Nephron progenitor cell (in vitro differentiated cells): ENCODE measurements around the gene MUC15.
A peak's percentile ranks its signal among the peaks of the same experiment; 100 is the strongest.

Experiments
- DNase-seq: peaks from one replicate; pipeline ENCODE4 v3.0.0; 2021
- H3K27ac Mint-ChIP-seq: 2 replicates; pipeline ENCODE4 v1.8.0; 2021; ENCODE audit warnings: mild to moderate bottlenecking, moderate library complexity, mixed read lengths
- H3K27me3 Mint-ChIP-seq: 2 replicates; pipeline ENCODE4 v1.8.0; 2021; ENCODE audit warnings: mild to moderate bottlenecking, low read depth, mixed read lengths; ENCODE audit not compliant: poor library complexity
- H3K36me3 Mint-ChIP-seq: 2 replicates; pipeline ENCODE4 v1.8.0; 2021; ENCODE audit warnings: low read depth, mixed read lengths
- H3K4me1 Mint-ChIP-seq: 2 replicates; pipeline ENCODE4 v1.8.0; 2021; ENCODE audit warnings: mixed read lengths
- H3K4me3 Mint-ChIP-seq: 2 replicates; pipeline ENCODE4 v1.8.0; 2021; ENCODE audit warnings: mild to moderate bottlenecking, moderate library complexity, mixed read lengths
- H3K9me3 Mint-ChIP-seq: 2 replicates; pipeline ENCODE4 v1.8.0; 2021; ENCODE audit warnings: mild to moderate bottlenecking, moderate library complexity, mixed read lengths
- CTCF ChIP-seq: fragments of 200-600 bp; sonication (generic); IDR thresholded peaks from 2 replicates; pipeline ENCODE4 v1.5.0; 2021; ENCODE audit warnings: antibody characterized with exemption

MUC15 gene

GRCh38 chr11:26571861-26572654, at the start of gene MUC15:
TSS of gene MUC15 (minus strand) at chr11:26572263. CDS start at chr11:26567094, 5,169 bp downstream.
- no peak for TF ChIP-seq CTCF
- H3K36me3 Mint-ChIP-seq = no peaks in the 10 kb centered on the region
- peaks cover 44% of the 10 kb centered on the region for H3K4me1 Mint-ChIP-seq
- peak within 1 kb of the TSS; percentile 56 for H3K27ac Mint-ChIP-seq
- DNase-seq = no peak
- H3K4me3 Mint-ChIP-seq = no peak within 1 kb of the TSS
- no peaks in the 10 kb centered on the region for H3K9me3 Mint-ChIP-seq
- H3K27me3 Mint-ChIP-seq = no peaks in the 10 kb centered on the region

GRCh38 chr11:26621132-26621531, 49.1 kb upstream of the MUC15 start:
- Mint-ChIP-seq H3K27me3 (no peaks in the 10 kb centered on the region), H3K4me1 (peaks cover 6% of the 10 kb centered on the region), H3K4me3 (no peak overlapping the region), H3K27ac (no peak overlapping the region), H3K9me3 (no peaks in the 10 kb centered on the region), H3K36me3 (no peaks in the 10 kb centered on the region)
- TF ChIP-seq CTCF = no peak
- no peak for DNase-seq

- no peak for TF ChIP-seq CTCF
- H3K9me3 Mint-ChIP-seq = no peaks in the 10 kb centered on the region
- no peak for DNase-seq
- H3K27me3 Mint-ChIP-seq = no peaks in the 10 kb centered on the region
- no peaks in the 10 kb centered on the region for H3K36me3 Mint-ChIP-seq
- H3K27ac Mint-ChIP-seq = no peak overlapping the region
- peaks cover 6% of the 10 kb centered on the region for H3K4me1 Mint-ChIP-seq
- H3K4me3 Mint-ChIP-seq = no peak overlapping the region
Observed at GRCh38 chr11:26620282-26621045, 48.4 kb upstream of the MUC15 start.

GRCh38 chr11:26618441-26618840, 46.4 kb upstream of the MUC15 start:
- H3K27me3 Mint-ChIP-seq = no peaks in the 10 kb centered on the region
- TF ChIP-seq CTCF = no peak
- DNase-seq = no peak
- no peaks in the 10 kb centered on the region for H3K9me3 Mint-ChIP-seq
- peak overlapping the region; percentile 4 for H3K27ac Mint-ChIP-seq
- no peak overlapping the region for H3K4me3 Mint-ChIP-seq
- no peaks in the 10 kb centered on the region for H3K36me3 Mint-ChIP-seq
- peaks cover 6% of the 10 kb centered on the region for H3K4me1 Mint-ChIP-seq

- no peak for TF ChIP-seq CTCF
- no peaks in the 10 kb centered on the region for H3K36me3 Mint-ChIP-seq
- H3K4me3 Mint-ChIP-seq = no peak overlapping the region
- peaks cover 6% of the 10 kb centered on the region for H3K4me1 Mint-ChIP-seq
- no peaks in the 10 kb centered on the region for H3K27me3 Mint-ChIP-seq
- H3K9me3 Mint-ChIP-seq = no peaks in the 10 kb centered on the region
- H3K27ac Mint-ChIP-seq = no peak overlapping the region
- DNase-seq = no peak
Observed at GRCh38 chr11:26613759-26614158, 41.7 kb upstream of the MUC15 start.
